Loucy (cell line): Measurements from ENCODE around the gene CHRND.

Experiments
- H2AFZ ChIP-seq: fragments of 200-600 bp; sonication (generic); 2 replicates; pipeline ENCODE4 v1.6.0; 2016; ENCODE audit warnings: antibody characterized with exemption, mild to moderate bottlenecking, low read length, moderate library complexity
- H3F3A ChIP-seq: fragments of 200-600 bp; 2 replicates; pipeline ENCODE4 v1.6.0; 2016; ENCODE audit warnings: antibody characterized with exemption, low read depth, mild to moderate bottlenecking
- H3K27me3 ChIP-seq: fragments of 200-600 bp; sonication (generic); 2 replicates; pipeline ENCODE4 v1.6.1; 2014; ENCODE audit warnings: low read length, mild to moderate bottlenecking; ENCODE audit not compliant: insufficient read depth, poor library complexity, severe bottlenecking
- H3K36me3 ChIP-seq: fragments of 200-600 bp; sonication (generic); 2 replicates; pipeline ENCODE4 v1.6.1; 2016; ENCODE audit warnings: low read length; ENCODE audit not compliant: insufficient read depth
- H3K4me1 ChIP-seq: fragments of 200-600 bp; sonication (generic); 2 replicates; pipeline ENCODE4 v1.5.1; 2014; ENCODE audit warnings: low read length, mild to moderate bottlenecking; ENCODE audit not compliant: insufficient read depth, poor library complexity, severe bottlenecking
- H3K4me2 ChIP-seq: fragments of 200-600 bp; sonication (generic); 2 replicates; pipeline ENCODE4 v1.6.0; 2014; ENCODE audit warnings: antibody characterized with exemption, low read length, low read depth, mild to moderate bottlenecking; ENCODE audit not compliant: poor library complexity, severe bottlenecking
- H3K4me3 ChIP-seq: fragments of 200-600 bp; sonication (generic); 2 replicates; pipeline ENCODE4 v1.5.1; 2014; ENCODE audit warnings: low read length, mild to moderate bottlenecking, mixed read lengths; ENCODE audit not compliant: poor library complexity, severe bottlenecking
- H3K79me2 ChIP-seq: fragments of 200-600 bp; sonication (generic); 2 replicates; pipeline ENCODE4 v1.6.1; 2014; ENCODE audit warnings: low read length; ENCODE audit not compliant: insufficient read depth
- H3K9ac ChIP-seq: fragments of 200-600 bp; sonication (generic); 2 replicates; pipeline ENCODE4 v1.6.0; 2014; ENCODE audit warnings: mild to moderate bottlenecking, low read depth, low read length, moderate library complexity; ENCODE audit not compliant: poor library complexity, severe bottlenecking
- H3K9me2 ChIP-seq: fragments of 200-600 bp; sonication (generic); replicated peaks from 2 replicates; pipeline ENCODE4 v1.6.1; 2016; ENCODE audit warnings: low read depth, low read length, mixed read lengths
- H3K9me3 ChIP-seq: fragments of 200-600 bp; sonication (generic); 2 replicates; pipeline ENCODE4 v1.6.1; 2014; ENCODE audit warnings: mild to moderate bottlenecking, antibody characterized with exemption, low read length, low read depth; ENCODE audit not compliant: insufficient read depth
- H4K20me1 ChIP-seq: fragments of 200-600 bp; sonication (generic); 2 replicates; pipeline ENCODE4 v1.6.0; 2014; ENCODE audit warnings: antibody characterized with exemption, low read length, mild to moderate bottlenecking; ENCODE audit not compliant: insufficient read depth, poor library complexity, severe bottlenecking
- CTCF ChIP-seq: fragments of 200-600 bp; sonication (generic); conservative IDR thresholded peaks from 2 replicates; pipeline ENCODE4 v1.5.1; 2014; ENCODE audit warnings: mild to moderate bottlenecking, antibody characterized with exemption, low read length
- EZH2phosphoT487 ChIP-seq: fragments of 200-600 bp; IDR thresholded peaks from 2 replicates; pipeline ENCODE4 v1.6.1; 2018; ENCODE audit warnings: antibody characterized with exemption, mild to moderate bottlenecking, moderate library complexity, borderline replicate concordance

CHRND gene

DNA sequence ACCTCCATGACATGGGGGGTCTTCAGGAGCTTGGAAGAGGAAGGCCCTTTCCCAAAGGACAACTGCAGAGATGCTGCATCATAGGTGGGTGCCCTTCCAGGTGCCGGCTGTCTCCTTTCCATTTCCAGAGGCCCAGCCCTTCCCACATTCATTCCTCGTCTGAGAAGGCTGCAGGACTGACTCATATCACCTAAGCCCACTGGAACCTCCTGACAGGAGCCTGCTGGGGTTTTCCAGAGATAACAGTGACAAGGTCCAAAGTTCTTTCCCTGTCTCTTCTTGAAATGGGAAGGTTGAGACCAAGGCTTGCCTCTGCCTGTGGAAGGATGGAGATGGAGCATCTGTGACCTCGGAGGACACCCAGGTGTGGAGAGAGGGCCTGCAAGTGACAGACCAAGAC, 9.4 kb upstream of the CHRND start:
- Histone ChIP-seq H3K4me2 (no peak overlapping the region), H4K20me1 (no peaks in the 10 kb centered on the region), H3K36me3 (no peaks in the 10 kb centered on the region), H3K79me2 (no peaks in the 10 kb centered on the region), H3K27me3 (no peaks in the 10 kb centered on the region), H3K4me1 (no peaks in the 10 kb centered on the region), H2AFZ (no peak overlapping the region), H3K9me2 (no peaks in the 10 kb centered on the region), H3K9me3 (no peaks in the 10 kb centered on the region), H3K4me3 (no peak overlapping the region), H3K9ac (no peak overlapping the region), H3F3A (no peaks in the 10 kb centered on the region)
- TF ChIP-seq CTCF (no peak), EZH2phosphoT487 (no peak)

- no peaks in the 10 kb centered on the region for H3K4me1 ChIP-seq
Measured at GRCh38 chr2:232518844-232519243, 7.1 kb upstream of the CHRND start.

GRCh38 chr2:232519581-232520438, 6.2 kb upstream of the CHRND start, which contains the start of gene PRSS56:
TSS of gene PRSS56 (plus strand) at chr2:232520388. CDS start at chr2:232520599, 211 bp downstream.
- Histone ChIP-seq H3K9me3 (no peaks in the 10 kb centered on the region), H3K4me1 (no peaks in the 10 kb centered on the region), H4K20me1 (no peaks in the 10 kb centered on the region), H3K79me2 (no peaks in the 10 kb centered on the region), H3F3A (no peaks in the 10 kb centered on the region), H3K9me2 (no peaks in the 10 kb centered on the region), H3K4me3 (no peak within 1 kb of the TSS), H3K4me2 (no peak within 1 kb of the TSS), H2AFZ (no peak within 1 kb of the TSS), H3K9ac (no peak within 1 kb of the TSS), H3K27me3 (no peaks in the 10 kb centered on the region), H3K36me3 (no peaks in the 10 kb centered on the region)
- no peak for TF ChIP-seq CTCF

More at GRCh38 chr2:232518844-232519243, 7.1 kb upstream of the CHRND start:
- no peaks in the 10 kb centered on the region for H3F3A ChIP-seq
- no peak overlapping the region for H2AFZ ChIP-seq
- H3K9me3 ChIP-seq, result no peaks in the 10 kb centered on the region
- H3K36me3 ChIP-seq, result no peaks in the 10 kb centered on the region
- no peak for TF ChIP-seq CTCF
- TF ChIP-seq EZH2phosphoT487, result no peak
- no peak overlapping the region for H3K4me2 ChIP-seq
- no peaks in the 10 kb centered on the region for H4K20me1 ChIP-seq
- H3K9ac ChIP-seq, result no peak overlapping the region
- no peak overlapping the region for H3K4me3 ChIP-seq
- H3K9me2 ChIP-seq, result no peaks in the 10 kb centered on the region
- no peaks in the 10 kb centered on the region for H3K27me3 ChIP-seq
- no peaks in the 10 kb centered on the region for H3K79me2 ChIP-seq
